PC-3 (cell line): ENCODE data around the gene ZBTB7C. TPM values are rescaled to one million over a fixed set of nuclear protein-coding genes. Genes with fewer than 3 reads are reported as not detected.

Experiments
- ATAC-seq: fragments of 200-7000 bp; cut with Tn5 transposase; 2 replicates; pipeline ENCODE4 v1.9.1; 2020; ENCODE audit warnings: mild to moderate bottlenecking, moderate library complexity
- BruUV-seq: library from RNA; stranded (reverse); fragments of 400-500 nt; replicated peaks from 2 replicates; lab custom pipeline; 2021; lab: Mats Ljungman, UMichigan
- CTCF ChIA-PET: fragments of 300-600 bp; sonication (Branson Sonifier 250); formaldehyde crosslinking; loops from one replicate; lab custom pipeline; 2022; ENCODE audit warnings: antibody characterized with exemption; lab: Charles Lee
- POLR2A ChIA-PET: fragments of 300-600 bp; sonication (Branson Sonifier 250); formaldehyde crosslinking; loops from one replicate; lab custom pipeline; 2022; ENCODE audit warnings: antibody characterized with exemption; ENCODE audit not compliant: unreplicated experiment; lab: Charles Lee
- DNase-seq: peaks from one replicate; pipeline ENCODE4 v3.0.0-alpha.2; 2015
- H2AFZ ChIP-seq: fragments of 300-600 bp; sonication (generic); 2 replicates; pipeline ENCODE4 v1.6.0; 2016; ENCODE audit warnings: antibody characterized with exemption, low read length
- H3F3A ChIP-seq: fragments of 300-600 bp; sonication (generic); one replicate; pipeline ENCODE4 v1.6.0; 2017; ENCODE audit warnings: antibody characterized with exemption, low read length, control low read depth, mild to moderate bottlenecking; ENCODE audit not compliant: unreplicated experiment
- H3K27ac ChIP-seq: fragments of 300-600 bp; sonication (generic); 2 replicates; pipeline ENCODE4 v1.5.1; 2016; ENCODE audit warnings: mild to moderate bottlenecking, low read length
- H3K27me3 ChIP-seq: fragments of 300-600 bp; sonication (generic); 2 replicates; pipeline ENCODE4 v1.6.1; 2016; ENCODE audit warnings: low read length, mixed read lengths
- H3K36me3 ChIP-seq: fragments of 300-600 bp; sonication (generic); 2 replicates; pipeline ENCODE4 v1.6.1; 2016; ENCODE audit warnings: low read depth, mixed run types, low read length, mixed read lengths
- H3K4me1 ChIP-seq: fragments of 300-600 bp; sonication (generic); 2 replicates; pipeline ENCODE4 v1.5.1; 2016; ENCODE audit warnings: low read length; ENCODE audit not compliant: insufficient read depth
- H3K4me2 ChIP-seq: fragments of 300-600 bp; sonication (generic); 2 replicates; pipeline ENCODE4 v1.6.0; 2016; ENCODE audit warnings: low read length
- H3K4me3 ChIP-seq: fragments of 300-600 bp; sonication (generic); 2 replicates; pipeline ENCODE4 v1.5.1; 2016; ENCODE audit warnings: mild to moderate bottlenecking, low read length, mixed read lengths
- H3K79me2 ChIP-seq: fragments of 300-600 bp; sonication (generic); 2 replicates; pipeline ENCODE4 v1.6.1; 2017; ENCODE audit warnings: low read length, mixed read lengths
- H3K9ac ChIP-seq: fragments of 300-600 bp; sonication (generic); 2 replicates; pipeline ENCODE4 v1.6.0; 2016; ENCODE audit warnings: mild to moderate bottlenecking, low read length
- H3K9me2 ChIP-seq: fragments of 300-600 bp; sonication (generic); replicated peaks from 2 replicates; pipeline ENCODE4 v1.6.1; 2016; ENCODE audit warnings: mixed run types, low read length, mixed read lengths
- H3K9me3 ChIP-seq: fragments of 300-600 bp; sonication (generic); 2 replicates; pipeline ENCODE4 v1.6.1; 2016; ENCODE audit warnings: low read length, mixed read lengths
- H4K20me1 ChIP-seq: fragments of 300-600 bp; sonication (generic); 2 replicates; pipeline ENCODE4 v1.6.1; 2016; ENCODE audit warnings: low read length, mixed read lengths
- EZH2 ChIP-seq: fragments of 300-600 bp; sonication (generic); IDR thresholded peaks from one replicate; pipeline ENCODE4 v1.6.1; 2017; ENCODE audit warnings: antibody characterized with exemption, mild to moderate bottlenecking, low read length; ENCODE audit not compliant: unreplicated experiment
- EZH2phosphoT487 ChIP-seq: fragments of 300-600 bp; sonication (generic); IDR thresholded peaks from 2 replicates; pipeline ENCODE4 v1.6.1; 2018; ENCODE audit warnings: mild to moderate bottlenecking, antibody characterized with exemption, low read length, borderline replicate concordance
- intact Hi-C: fragments of 100-400 bp; cut with micrococcal nuclease; formaldehyde crosslinking; loops from 2 replicates; pipeline ENCODE4 v1.9.0; 2023
- total RNA-seq: library from RNA; depleted of rRNA; stranded (reverse); fragments of >200 nt; gene quantifications from 2 replicates; pipeline ENCODE4 v1.2.3, GENCODE V29; 2014
- TF ChIP-seq, protein P1 (sequence below): fragments of 300-600 bp; sonication (generic); conservative IDR thresholded peaks from 2 replicates; pipeline ENCODE4 v1.5.1; 2017; ENCODE audit warnings: antibody characterized with exemption, low read depth, mild to moderate bottlenecking, low read length

The ZBTB7C gene
- total RNA-seq, 1 experiment from 2014 or later: 1.3 TPM

DNA sequence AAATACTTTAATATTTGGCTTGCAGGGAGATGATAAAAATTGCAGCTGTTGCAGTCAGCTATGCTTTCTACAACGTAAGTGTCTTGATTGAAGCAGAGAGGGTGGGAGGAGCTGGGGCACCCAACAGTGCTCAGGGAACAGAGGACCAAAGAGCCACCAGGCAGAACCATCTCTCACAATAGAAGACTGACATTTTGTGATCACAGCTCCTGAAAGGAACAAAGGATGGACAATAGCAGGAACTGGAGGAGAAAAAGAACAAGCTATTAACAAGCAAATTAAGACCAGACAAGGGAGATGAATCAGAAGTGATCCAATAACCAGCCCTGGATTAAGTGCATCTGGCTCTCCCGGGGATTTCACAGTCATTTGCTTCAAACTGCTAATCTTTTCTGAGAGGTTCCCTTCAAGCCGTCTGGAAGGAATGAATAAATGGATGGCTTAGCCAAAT is 413.1 kb downstream of the ZBTB7C start:
- no peak overlapping the region for H3K4me2 ChIP-seq
- H3K36me3 ChIP-seq: no peaks in the 10 kb centered on the region
- H2AFZ ChIP-seq: no peak overlapping the region
- no TSS peak for BruUV-seq
- H3K4me1 ChIP-seq: no peaks in the 10 kb centered on the region
- H3K9me3 ChIP-seq: no peaks in the 10 kb centered on the region
- H3K9me2 ChIP-seq: no peaks in the 10 kb centered on the region
- no peak overlapping the region for H3K9ac ChIP-seq
- intact Hi-C loops: no loop called here
- no peaks in the 10 kb centered on the region for H3F3A ChIP-seq
- POLR2A ChIA-PET: no interaction called here
- no peaks in the 10 kb centered on the region for H3K27me3 ChIP-seq
- H4K20me1 ChIP-seq: no peaks in the 10 kb centered on the region
- CTCF ChIA-PET: no interaction called here
- no peak overlapping the region for H3K27ac ChIP-seq
- TF ChIP-seq, protein P1, sequence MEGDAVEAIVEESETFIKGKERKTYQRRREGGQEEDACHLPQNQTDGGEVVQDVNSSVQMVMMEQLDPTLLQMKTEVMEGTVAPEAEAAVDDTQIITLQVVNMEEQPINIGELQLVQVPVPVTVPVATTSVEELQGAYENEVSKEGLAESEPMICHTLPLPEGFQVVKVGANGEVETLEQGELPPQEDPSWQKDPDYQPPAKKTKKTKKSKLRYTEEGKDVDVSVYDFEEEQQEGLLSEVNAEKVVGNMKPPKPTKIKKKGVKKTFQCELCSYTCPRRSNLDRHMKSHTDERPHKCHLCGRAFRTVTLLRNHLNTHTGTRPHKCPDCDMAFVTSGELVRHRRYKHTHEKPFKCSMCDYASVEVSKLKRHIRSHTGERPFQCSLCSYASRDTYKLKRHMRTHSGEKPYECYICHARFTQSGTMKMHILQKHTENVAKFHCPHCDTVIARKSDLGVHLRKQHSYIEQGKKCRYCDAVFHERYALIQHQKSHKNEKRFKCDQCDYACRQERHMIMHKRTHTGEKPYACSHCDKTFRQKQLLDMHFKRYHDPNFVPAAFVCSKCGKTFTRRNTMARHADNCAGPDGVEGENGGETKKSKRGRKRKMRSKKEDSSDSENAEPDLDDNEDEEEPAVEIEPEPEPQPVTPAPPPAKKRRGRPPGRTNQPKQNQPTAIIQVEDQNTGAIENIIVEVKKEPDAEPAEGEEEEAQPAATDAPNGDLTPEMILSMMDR: no peak
- TF ChIP-seq EZH2 (no peak), EZH2phosphoT487 (no peak)
- H3K4me3 ChIP-seq: no peak overlapping the region
- no peak for DNase-seq
- no peak for ATAC-seq
- no peaks in the 10 kb centered on the region for H3K79me2 ChIP-seq

GRCh38 chr18:47995654-47996053 is 413.5 kb downstream of the ZBTB7C start:
- H3K27me3 ChIP-seq: no peaks in the 10 kb centered on the region
- no peaks in the 10 kb centered on the region for H3K4me1 ChIP-seq
- ATAC-seq: no peak
- H3K9me2 ChIP-seq: no peaks in the 10 kb centered on the region
- no peak for DNase-seq
- H3F3A ChIP-seq: no peaks in the 10 kb centered on the region
- intact Hi-C loops: no loop called here
- no peaks in the 10 kb centered on the region for H4K20me1 ChIP-seq
- no peak overlapping the region for H3K4me2 ChIP-seq
- BruUV-seq: no TSS peak
- no peaks in the 10 kb centered on the region for H3K9me3 ChIP-seq
- H3K36me3 ChIP-seq: no peaks in the 10 kb centered on the region
- no peaks in the 10 kb centered on the region for H3K79me2 ChIP-seq
- TF ChIP-seq EZH2: no peak
- TF ChIP-seq, protein P1: no peak
- no peak for TF ChIP-seq EZH2phosphoT487
- H2AFZ ChIP-seq: no peak overlapping the region
- no peak overlapping the region for H3K4me3 ChIP-seq
- ChIA-PET POLR2A (no interaction called here), CTCF (no interaction called here)
- no peak overlapping the region for H3K27ac ChIP-seq
- H3K9ac ChIP-seq: no peak overlapping the region

- Histone ChIP-seq H3F3A (no peaks in the 10 kb centered on the region), H3K4me2 (no peak overlapping the region), H3K9me2 (no peaks in the 10 kb centered on the region), H3K27me3 (no peaks in the 10 kb centered on the region), H3K9me3 (no peaks in the 10 kb centered on the region), H3K4me1 (no peaks in the 10 kb centered on the region), H2AFZ (no peak overlapping the region), H3K79me2 (no peaks in the 10 kb centered on the region), H3K36me3 (no peaks in the 10 kb centered on the region), H4K20me1 (no peaks in the 10 kb centered on the region), H3K4me3 (no peak overlapping the region), H3K9ac (no peak overlapping the region), H3K27ac (no peak overlapping the region)
- ChIA-PET CTCF (no interaction called here), POLR2A (no interaction called here)
- DNase-seq (no peak), ATAC-seq (no peak)
- intact Hi-C loops: no loop called here
- no TSS peak for BruUV-seq
- TF ChIP-seq, protein P1: no peak
- TF ChIP-seq EZH2phosphoT487: no peak
- no peak for TF ChIP-seq EZH2
These were observed 415.8 kb downstream of the ZBTB7C start for GRCh38 chr18:47993409-47993808.
